Lower leg skin (tissue), 3 donors: ENCODE data around the gene SRMS.

Experiments used
- CTCF ChIP-seq, 3 donors: fragments of 450-650 bp; IDR thresholded peaks; one replicate each; pipeline ENCODE4 v1.5.1; 2016; ENCODE audit warnings: antibody characterized with exemption in 3 of 3, mild to moderate bottlenecking in 3 of 3, moderate library complexity in 2 of 3
- POLR2A ChIP-seq, 2 donors: fragments of 450-650 bp; IDR thresholded peaks; one replicate each; pipeline ENCODE4 v1.6.1; 2016 to 2017; ENCODE audit warnings: antibody characterized with exemption in 2 of 2, mild to moderate bottlenecking in 1 of 2, moderate library complexity in 1 of 2

GRCh38 chr20:63566395-63567135 is 19.0 kb upstream of the SRMS start:
- no peak for TF ChIP-seq CTCF (IDR thresholded peaks at IDR 0.05)
- no peak for TF ChIP-seq POLR2A (IDR thresholded peaks at IDR 0.05)
